ENCODE results near the gene USE1. TPM values are rescaled to one million over a fixed set of nuclear protein-coding genes. Genes with fewer than 3 reads are reported as not detected.

The USE1 gene
- polyA plus RNA-seq (2013, experiment 1 of 4) = 17.7 TPM
- polyA plus RNA-seq (2013, experiment 2 of 4) = 19.2 TPM
- polyA plus RNA-seq (2013, experiment 3 of 4) = 16.9 TPM
- 21.8 TPM for polyA plus RNA-seq (2013, experiment 4 of 4)

DNA sequence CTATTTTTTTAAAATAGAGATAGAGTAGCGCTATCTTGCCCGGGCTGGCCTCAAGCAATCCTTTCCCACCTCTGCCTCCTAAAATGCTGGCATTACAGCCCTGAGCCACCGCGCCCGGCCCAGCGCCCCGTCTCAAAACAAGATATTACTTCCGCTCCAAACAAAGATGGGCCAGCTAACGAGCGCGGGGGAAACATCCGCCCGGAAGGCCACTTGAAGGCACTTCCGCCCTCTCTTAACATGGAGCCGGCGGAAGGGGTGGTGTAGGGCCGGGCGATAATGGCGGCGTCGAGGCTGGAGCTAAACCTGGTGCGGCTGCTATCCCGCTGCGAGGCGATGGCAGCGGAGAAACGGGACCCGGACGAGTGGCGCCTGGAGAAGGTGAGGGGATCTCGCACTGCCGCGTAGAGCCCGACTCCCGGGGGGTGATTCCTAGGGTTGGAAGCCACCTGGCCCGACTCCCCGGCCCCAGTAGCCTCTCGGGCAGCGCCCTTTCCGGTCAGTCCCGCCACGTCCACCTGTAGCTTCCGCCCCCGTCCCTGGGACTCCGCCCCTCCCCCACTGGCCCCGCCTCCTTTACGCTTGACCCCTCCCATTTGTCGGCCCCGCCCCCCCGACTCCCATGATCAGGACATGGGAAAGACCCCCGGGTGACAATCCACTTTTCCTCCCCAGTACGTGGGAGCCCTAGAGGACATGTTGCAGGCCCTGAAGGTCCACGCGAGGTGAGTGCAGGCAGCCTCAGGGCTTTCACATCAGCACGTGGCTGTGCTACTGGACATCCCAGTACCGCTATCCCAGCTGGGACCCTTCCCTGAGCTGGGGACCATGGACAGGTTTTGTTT is at the start of gene USE1:
Gene USE1, plus strand, starts transcription at position 231 of the 845 bp plus-strand sequence. Its CDS starts 49 bp downstream, at position 280.
- WGBS, 2 experiments = 6 to 7% methylated on average over 56 of the region's 56 CpGs
- Histone ChIP-seq H3K9me3 (ENCODE audit: control insufficient read depth, low read length) (no peaks in the 10 kb centered on the region), H3K27ac (ENCODE audit: insufficient read depth, low read depth, low read length, poor library complexity, severe bottlenecking) (peak within 1 kb of the TSS; percentile 84), H3K4me3 (ENCODE audit: insufficient read depth, low read depth, low read length) (peak within 1 kb of the TSS; percentile 77), H3K36me3 (ENCODE audit: control insufficient read depth, insufficient read depth, low read length) (no peaks in the 10 kb centered on the region), H3K27me3 (ENCODE audit: control insufficient read depth, insufficient read depth, low read length, poor library complexity, severe bottlenecking) (no peaks in the 10 kb centered on the region), H3K4me1 (ENCODE audit: control insufficient read depth, insufficient read depth, low read length) (peaks cover 5% of the 10 kb centered on the region)

GRCh38 chr19:17165715-17166114 is 49.4 kb upstream of the USE1 start:
- H3K4me3 ChIP-seq (ENCODE audit: insufficient read depth, low read depth, low read length) = no peak overlapping the region
- H3K27me3 ChIP-seq (ENCODE audit: control insufficient read depth, insufficient read depth, low read length, poor library complexity, severe bottlenecking) = no peaks in the 10 kb centered on the region
- H3K36me3 ChIP-seq (ENCODE audit: control insufficient read depth, insufficient read depth, low read length) = peaks cover 50% of the 10 kb centered on the region
- WGBS, 2 experiments = 92 to 97% methylated on average over 5 of the region's 5 CpGs
- H3K27ac ChIP-seq (ENCODE audit: insufficient read depth, low read depth, low read length, poor library complexity, severe bottlenecking) = no peak overlapping the region
- H3K9me3 ChIP-seq (ENCODE audit: control insufficient read depth, low read length) = peaks cover 3% of the 10 kb centered on the region
- H3K4me1 ChIP-seq (ENCODE audit: control insufficient read depth, insufficient read depth, low read length) = no peaks in the 10 kb centered on the region

DNA sequence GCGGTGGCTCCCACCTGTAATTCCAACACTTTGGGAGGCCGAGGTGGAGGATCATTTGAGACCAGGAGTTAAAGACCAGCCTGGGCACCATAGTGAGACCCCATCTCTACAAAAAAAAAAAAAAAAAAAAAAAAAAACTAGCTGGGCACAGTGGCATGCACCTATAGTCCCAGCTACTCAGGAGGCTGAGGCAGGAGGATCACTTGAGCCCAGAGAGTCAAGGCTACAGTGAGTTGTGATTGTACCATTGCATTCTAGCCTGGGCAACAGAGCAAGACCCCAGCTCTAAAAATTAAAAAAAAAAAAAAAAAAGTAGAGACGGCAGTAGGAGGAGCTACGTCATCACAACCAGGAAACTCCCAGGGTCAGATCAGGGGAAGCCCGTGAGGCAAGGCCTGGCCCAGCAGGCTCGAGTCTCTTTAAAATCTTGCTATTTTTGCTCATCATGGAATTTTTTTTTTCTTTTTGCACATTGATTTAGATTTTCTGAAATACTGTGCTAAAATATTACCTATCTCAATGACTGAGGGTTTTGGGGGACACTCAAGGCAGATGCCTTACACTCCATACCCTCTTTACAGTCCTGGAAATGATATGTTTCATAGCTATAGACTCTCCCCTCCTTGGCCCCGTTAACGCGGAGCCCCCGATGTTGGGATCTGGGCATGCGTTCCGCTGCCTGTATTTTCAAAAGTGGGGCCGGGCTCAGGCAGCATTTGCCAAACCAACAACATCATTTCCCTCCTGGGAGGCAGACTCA is 44.4 kb upstream of the USE1 start:
- Histone ChIP-seq H3K27me3 (ENCODE audit: control insufficient read depth, insufficient read depth, low read length, poor library complexity, severe bottlenecking) (no peaks in the 10 kb centered on the region), H3K36me3 (ENCODE audit: control insufficient read depth, insufficient read depth, low read length) (peaks cover 28% of the 10 kb centered on the region), H3K27ac (ENCODE audit: insufficient read depth, low read depth, low read length, poor library complexity, severe bottlenecking) (no peak overlapping the region), H3K9me3 (ENCODE audit: control insufficient read depth, low read length) (no peaks in the 10 kb centered on the region), H3K4me1 (ENCODE audit: control insufficient read depth, insufficient read depth, low read length) (no peaks in the 10 kb centered on the region), H3K4me3 (ENCODE audit: insufficient read depth, low read depth, low read length) (no peak overlapping the region)
- 95 to 97% methylated on average over 13 of the region's 13 CpGs for WGBS, 2 experiments

DNA sequence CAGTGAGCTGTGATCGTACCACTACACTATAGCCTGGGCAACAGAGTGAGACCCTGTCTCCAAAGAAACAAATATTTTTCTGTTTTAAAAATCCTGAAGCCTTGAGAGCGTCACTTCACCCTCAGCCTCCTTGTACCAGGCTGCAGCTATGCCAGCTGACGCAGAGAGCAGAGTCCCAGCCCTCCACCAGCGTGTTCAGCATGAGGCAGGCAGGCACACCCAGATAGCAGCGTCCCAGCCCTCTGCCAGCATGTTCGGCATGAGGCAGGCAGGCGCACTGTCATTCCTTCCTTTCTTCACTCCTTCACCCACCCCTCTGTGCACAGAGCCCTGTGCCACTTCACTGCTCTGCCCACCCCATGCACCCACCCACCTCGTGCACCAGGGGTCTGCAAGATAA is 43.3 kb upstream of the USE1 start:
- Histone ChIP-seq H3K9me3 (ENCODE audit: control insufficient read depth, low read length) (no peaks in the 10 kb centered on the region), H3K36me3 (ENCODE audit: control insufficient read depth, insufficient read depth, low read length) (peaks cover 21% of the 10 kb centered on the region), H3K4me3 (ENCODE audit: insufficient read depth, low read depth, low read length) (no peak overlapping the region), H3K27me3 (ENCODE audit: control insufficient read depth, insufficient read depth, low read length, poor library complexity, severe bottlenecking) (no peaks in the 10 kb centered on the region), H3K4me1 (ENCODE audit: control insufficient read depth, insufficient read depth, low read length) (no peaks in the 10 kb centered on the region), H3K27ac (ENCODE audit: insufficient read depth, low read depth, low read length, poor library complexity, severe bottlenecking) (no peak overlapping the region)
- 93 to 95% methylated on average over 8 of the region's 8 CpGs for WGBS, 2 experiments

DNA sequence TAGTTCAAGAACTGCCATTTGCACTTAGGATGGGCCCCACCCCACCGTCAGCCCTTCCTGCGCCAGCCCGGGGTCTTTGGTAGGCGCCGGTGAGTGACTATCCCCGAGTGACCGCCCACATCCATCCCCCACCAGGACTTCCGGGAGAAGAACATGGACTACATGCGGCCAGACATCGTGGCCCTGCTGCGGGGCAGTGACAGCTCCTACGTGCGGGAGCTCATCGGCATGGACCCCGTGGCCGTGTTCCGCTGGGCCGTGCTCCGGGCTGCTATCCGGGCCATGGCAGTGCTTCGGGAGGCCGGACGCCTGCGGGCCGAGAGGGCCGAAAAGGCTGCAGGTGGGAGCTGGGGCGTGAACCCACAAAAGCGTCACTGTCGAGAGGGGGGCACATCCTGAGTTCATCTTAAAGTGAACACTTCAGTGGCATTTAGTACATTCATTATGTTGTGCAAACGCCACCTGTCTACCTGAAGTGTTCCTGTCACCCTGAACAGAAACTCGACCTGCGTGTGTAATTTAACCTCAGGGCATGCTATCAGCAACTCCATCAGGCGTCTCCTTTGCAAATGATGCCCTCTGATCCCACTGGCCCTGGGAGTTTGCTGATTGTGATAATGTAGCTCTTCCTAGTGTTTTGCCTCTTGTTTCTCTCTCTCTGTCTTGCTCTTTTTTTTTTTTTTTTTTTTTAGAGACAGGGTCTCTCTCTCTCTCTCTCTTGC is 42.4 kb upstream of the USE1 start:
- Histone ChIP-seq H3K9me3 (ENCODE audit: control insufficient read depth, low read length) (no peaks in the 10 kb centered on the region), H3K4me3 (ENCODE audit: insufficient read depth, low read depth, low read length) (no peak overlapping the region), H3K36me3 (ENCODE audit: control insufficient read depth, insufficient read depth, low read length) (peaks cover 26% of the 10 kb centered on the region), H3K27me3 (ENCODE audit: control insufficient read depth, insufficient read depth, low read length, poor library complexity, severe bottlenecking) (no peaks in the 10 kb centered on the region), H3K4me1 (ENCODE audit: control insufficient read depth, insufficient read depth, low read length) (no peaks in the 10 kb centered on the region), H3K27ac (ENCODE audit: insufficient read depth, low read depth, low read length, poor library complexity, severe bottlenecking) (no peak overlapping the region)
- whole genome bisulfite sequencing, 2 experiments = 90% methylated on average over 33 of the region's 33 CpGs

- Histone ChIP-seq H3K4me3 (ENCODE audit: insufficient read depth, low read depth, low read length) (no peak overlapping the region), H3K27ac (ENCODE audit: insufficient read depth, low read depth, low read length, poor library complexity, severe bottlenecking) (no peak overlapping the region), H3K27me3 (ENCODE audit: control insufficient read depth, insufficient read depth, low read length, poor library complexity, severe bottlenecking) (no peaks in the 10 kb centered on the region), H3K4me1 (ENCODE audit: control insufficient read depth, insufficient read depth, low read length) (peaks cover 8% of the 10 kb centered on the region), H3K9me3 (ENCODE audit: control insufficient read depth, low read length) (no peaks in the 10 kb centered on the region), H3K36me3 (ENCODE audit: control insufficient read depth, insufficient read depth, low read length) (peaks cover 5% of the 10 kb centered on the region)
- 96 to 97% methylated on average over 9 to 10 of the region's 10 CpGs for WGBS, 2 experiments
These were observed 36.9 kb upstream of the USE1 start for GRCh38 chr19:17178291-17178690.

- Histone ChIP-seq H3K27ac (ENCODE audit: insufficient read depth, low read depth, low read length, poor library complexity, severe bottlenecking) (no peak overlapping the region), H3K4me3 (ENCODE audit: insufficient read depth, low read depth, low read length) (no peak overlapping the region), H3K36me3 (ENCODE audit: control insufficient read depth, insufficient read depth, low read length) (peaks cover 5% of the 10 kb centered on the region), H3K9me3 (ENCODE audit: control insufficient read depth, low read length) (no peaks in the 10 kb centered on the region), H3K4me1 (ENCODE audit: control insufficient read depth, insufficient read depth, low read length) (peaks cover 8% of the 10 kb centered on the region), H3K27me3 (ENCODE audit: control insufficient read depth, insufficient read depth, low read length, poor library complexity, severe bottlenecking) (no peaks in the 10 kb centered on the region)
- 44 to 51% methylated on average over 22 of the region's 22 CpGs for WGBS, 2 experiments
These were observed 34.0 kb upstream of the USE1 start for GRCh38 chr19:17180997-17181702.

- Histone ChIP-seq H3K9me3 (ENCODE audit: control insufficient read depth, low read length) (no peaks in the 10 kb centered on the region), H3K4me1 (ENCODE audit: control insufficient read depth, insufficient read depth, low read length) (peaks cover 8% of the 10 kb centered on the region), H3K36me3 (ENCODE audit: control insufficient read depth, insufficient read depth, low read length) (peaks cover under 1% of the 10 kb centered on the region), H3K27ac (ENCODE audit: insufficient read depth, low read depth, low read length, poor library complexity, severe bottlenecking) (no peak overlapping the region), H3K4me3 (ENCODE audit: insufficient read depth, low read depth, low read length) (no peak overlapping the region), H3K27me3 (ENCODE audit: control insufficient read depth, insufficient read depth, low read length, poor library complexity, severe bottlenecking) (no peaks in the 10 kb centered on the region)
- WGBS, 2 experiments = 94 to 95% methylated on average over 14 of the region's 14 CpGs
These were observed 31.8 kb upstream of the USE1 start for GRCh38 chr19:17183271-17183761.

DNA sequence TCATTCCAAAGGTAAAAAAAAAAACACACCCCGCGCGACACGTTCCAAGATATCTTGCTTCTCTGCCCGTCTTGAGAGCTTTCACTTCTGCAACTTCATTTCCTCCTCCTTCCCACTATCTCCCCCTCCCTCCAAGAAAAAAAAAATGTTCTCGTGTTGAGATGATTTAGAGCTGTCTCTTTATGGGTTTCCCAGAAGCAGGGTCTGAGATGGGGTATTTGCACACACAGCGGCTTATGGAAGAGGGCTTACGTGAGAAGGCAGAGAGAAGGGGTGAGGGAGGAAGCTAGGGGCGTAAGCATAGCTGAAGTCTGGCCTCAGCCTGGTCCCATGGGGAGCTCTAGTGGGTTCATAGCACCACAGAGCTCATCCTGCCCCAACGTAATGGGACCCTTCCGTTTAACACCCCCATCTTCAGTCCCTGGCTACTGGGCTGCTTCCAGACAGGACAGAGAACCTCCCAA is 31.3 kb upstream of the USE1 start:
- Histone ChIP-seq H3K27ac (ENCODE audit: insufficient read depth, low read depth, low read length, poor library complexity, severe bottlenecking) (no peak overlapping the region), H3K36me3 (ENCODE audit: control insufficient read depth, insufficient read depth, low read length) (peaks cover 6% of the 10 kb centered on the region), H3K4me3 (ENCODE audit: insufficient read depth, low read depth, low read length) (no peak overlapping the region), H3K9me3 (ENCODE audit: control insufficient read depth, low read length) (no peaks in the 10 kb centered on the region), H3K27me3 (ENCODE audit: control insufficient read depth, insufficient read depth, low read length, poor library complexity, severe bottlenecking) (no peaks in the 10 kb centered on the region), H3K4me1 (ENCODE audit: control insufficient read depth, insufficient read depth, low read length) (peaks cover 8% of the 10 kb centered on the region)
- 94 to 97% methylated on average over 11 of the region's 11 CpGs for WGBS, 2 experiments

All from ectodermal cell (in vitro differentiated cells).